HG03469 (cell line): Measurements from ENCODE around the gene NOXO1.
"Not testable (repeated sequence)": the region's sequence is repeated elsewhere in the genome, so short reads cannot be mapped to it uniquely, and the experiment has no call there.

Experiments used
- ATAC-seq: cut with Tn5 transposase; IDR thresholded peaks from one replicate; pipeline ENCODE4 v1.9.1; 2021; ENCODE audit warnings: mild to moderate bottlenecking, moderate library complexity, moderate number of reproducible peaks; ENCODE audit not compliant: unreplicated experiment

The NOXO1 gene

GRCh38 chr16:2011726-2012125, 30.5 kb upstream of the NOXO1 start:
- ATAC-seq, result not testable (repeated sequence)

- peak; percentile 39 for ATAC-seq
These were observed 28.7 kb upstream of the NOXO1 start, which contains the start of gene ZNF598 for GRCh38 chr16:2009791-2010510. Gene ZNF598, minus strand, starts transcription at chr16:2009821.

DNA sequence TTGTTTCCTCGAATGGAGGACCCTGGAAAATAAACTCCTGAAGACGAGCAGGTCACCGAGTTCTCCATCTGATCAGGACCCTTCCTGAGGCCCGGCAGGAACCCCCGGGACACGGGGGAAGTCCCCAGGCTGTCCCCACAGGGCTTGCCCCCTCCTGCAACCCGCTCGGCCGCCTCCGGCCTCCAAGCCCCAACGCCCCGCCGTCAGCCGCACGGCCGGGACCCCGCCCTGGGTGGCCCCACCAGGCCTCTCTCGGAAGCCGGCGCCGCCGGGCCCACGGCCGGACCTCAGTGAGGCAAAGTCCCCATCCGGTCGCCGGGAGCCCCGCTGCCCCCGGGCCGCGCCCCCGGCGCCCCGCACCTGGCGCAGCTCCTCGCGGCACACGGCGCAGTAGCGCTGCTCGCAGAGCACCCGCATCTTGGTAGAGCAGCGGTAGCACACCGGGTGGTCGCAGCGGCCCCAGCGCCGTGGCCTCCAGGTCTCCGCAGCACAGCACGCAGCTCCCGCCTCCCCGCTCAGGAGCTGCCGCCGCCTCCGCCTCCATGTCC, 28.0 kb upstream of the NOXO1 start:
- peak; percentile 27 for ATAC-seq

GRCh38 chr16:2008631-2009163, 27.4 kb upstream of the NOXO1 start:
- ATAC-seq, result no peak

DNA sequence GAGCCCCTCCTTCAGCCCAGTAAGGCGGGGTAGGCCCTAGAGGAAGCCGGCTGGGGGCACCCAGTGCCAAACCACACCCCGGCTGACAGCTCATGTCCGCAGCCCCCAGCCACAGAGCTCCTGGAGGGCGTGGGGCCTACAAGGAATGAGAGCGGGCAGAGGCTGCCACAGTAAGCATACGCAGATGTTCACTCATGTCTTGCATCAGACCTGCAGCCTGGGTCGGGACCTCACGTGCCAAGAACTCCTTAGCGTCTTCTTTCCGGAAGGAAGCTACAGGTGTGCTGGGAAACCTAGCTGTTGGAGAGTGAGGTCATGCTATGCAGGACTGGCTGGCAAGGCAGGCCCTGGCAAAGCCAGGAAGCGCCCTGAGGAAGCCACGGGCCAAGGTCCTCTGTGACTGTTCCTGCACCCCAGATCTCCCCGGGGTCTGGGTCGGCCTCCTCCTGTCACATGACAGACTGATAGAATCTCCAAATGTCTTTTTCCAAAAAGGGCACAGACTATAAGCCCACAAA, 26.8 kb upstream of the NOXO1 start:
- no peak for ATAC-seq

DNA sequence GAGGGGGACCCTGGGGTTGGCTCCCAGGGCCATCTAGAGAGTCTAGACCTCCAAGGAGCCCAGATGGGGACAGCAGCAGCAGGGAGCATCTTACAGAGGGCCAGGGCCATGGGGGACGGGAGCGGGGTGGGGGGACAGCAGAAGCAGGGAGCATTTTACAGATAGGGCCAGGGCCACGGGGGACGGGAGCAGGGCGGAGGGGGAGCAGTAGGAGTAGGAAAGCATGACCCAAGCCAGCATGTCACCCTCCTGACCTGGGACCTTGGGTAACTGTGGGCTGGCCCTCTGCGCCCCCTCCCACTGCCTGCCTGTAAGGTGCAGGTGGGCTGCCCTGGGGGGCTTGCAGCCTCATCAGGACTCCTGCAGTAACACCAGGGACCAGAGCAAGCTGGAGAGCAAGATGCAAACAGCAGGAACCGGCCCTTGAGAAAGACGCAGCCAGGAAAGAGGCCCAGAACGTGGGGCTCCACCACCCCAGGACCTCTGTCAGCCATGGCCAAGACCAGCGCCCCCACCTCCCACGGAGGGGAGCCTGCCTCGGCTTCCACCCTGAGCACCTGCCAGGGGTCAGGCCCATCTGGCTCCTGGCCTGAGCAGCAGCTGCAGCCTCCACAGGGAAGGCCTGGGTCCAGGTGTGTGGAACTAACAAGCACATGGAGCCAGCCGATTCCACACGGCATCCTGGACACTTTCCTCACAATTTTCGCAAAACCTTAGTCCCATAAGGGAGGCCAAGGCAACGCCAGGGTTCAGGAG, 26.0 kb upstream of the NOXO1 start:
- ATAC-seq, result no peak

- ATAC-seq, result no peak
These were observed 25.0 kb upstream of the NOXO1 start for GRCh38 chr16:2006317-2006716.

GRCh38 chr16:2005646-2006045, 24.4 kb upstream of the NOXO1 start:
- no peak for ATAC-seq

GRCh38 chr16:2004795-2005517, 23.7 kb upstream of the NOXO1 start:
- no peak for ATAC-seq

DNA sequence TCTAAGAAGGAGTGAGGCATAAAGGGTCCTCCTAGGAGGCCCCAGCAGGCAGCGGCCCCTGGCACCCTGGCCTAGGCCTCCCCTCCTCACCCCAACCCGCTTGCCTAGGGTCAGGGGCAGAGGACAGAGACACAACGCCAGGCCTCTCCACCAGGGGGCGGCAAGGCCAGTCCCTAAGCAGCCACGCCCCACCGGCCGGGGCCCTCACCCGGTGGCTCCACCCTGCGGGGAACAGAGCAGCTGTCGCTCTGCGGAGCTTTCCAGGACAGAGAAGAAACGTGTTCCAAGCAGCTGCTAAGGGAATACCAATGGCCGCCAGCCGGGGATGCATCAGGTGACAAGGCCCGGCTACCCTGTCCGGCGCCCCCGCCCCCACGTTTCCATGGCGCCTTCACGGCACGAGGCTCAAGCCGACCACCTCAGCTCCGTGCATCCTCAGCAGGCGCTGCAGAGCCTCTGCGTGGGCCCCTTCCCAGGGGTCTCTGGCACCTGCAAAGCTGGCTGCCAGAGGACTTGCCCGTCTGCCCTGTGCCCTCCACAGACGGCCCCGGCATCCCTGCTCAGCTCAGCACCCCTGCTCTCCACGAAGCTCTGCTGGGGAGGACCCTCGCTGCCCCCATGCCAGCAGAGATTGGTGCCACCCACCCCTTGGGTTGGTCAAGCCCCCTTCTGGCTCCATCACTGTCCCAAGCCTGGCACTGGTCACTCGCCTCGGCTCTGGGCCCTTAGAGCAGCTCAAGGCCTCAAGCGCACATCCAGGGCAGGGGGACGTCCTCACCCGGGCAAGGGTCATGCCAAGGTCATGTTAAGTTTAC, 22.8 kb upstream of the NOXO1 start:
- no peak for ATAC-seq

GRCh38 chr16:2003231-2003826, 22.1 kb upstream of the NOXO1 start:
- no peak for ATAC-seq

DNA sequence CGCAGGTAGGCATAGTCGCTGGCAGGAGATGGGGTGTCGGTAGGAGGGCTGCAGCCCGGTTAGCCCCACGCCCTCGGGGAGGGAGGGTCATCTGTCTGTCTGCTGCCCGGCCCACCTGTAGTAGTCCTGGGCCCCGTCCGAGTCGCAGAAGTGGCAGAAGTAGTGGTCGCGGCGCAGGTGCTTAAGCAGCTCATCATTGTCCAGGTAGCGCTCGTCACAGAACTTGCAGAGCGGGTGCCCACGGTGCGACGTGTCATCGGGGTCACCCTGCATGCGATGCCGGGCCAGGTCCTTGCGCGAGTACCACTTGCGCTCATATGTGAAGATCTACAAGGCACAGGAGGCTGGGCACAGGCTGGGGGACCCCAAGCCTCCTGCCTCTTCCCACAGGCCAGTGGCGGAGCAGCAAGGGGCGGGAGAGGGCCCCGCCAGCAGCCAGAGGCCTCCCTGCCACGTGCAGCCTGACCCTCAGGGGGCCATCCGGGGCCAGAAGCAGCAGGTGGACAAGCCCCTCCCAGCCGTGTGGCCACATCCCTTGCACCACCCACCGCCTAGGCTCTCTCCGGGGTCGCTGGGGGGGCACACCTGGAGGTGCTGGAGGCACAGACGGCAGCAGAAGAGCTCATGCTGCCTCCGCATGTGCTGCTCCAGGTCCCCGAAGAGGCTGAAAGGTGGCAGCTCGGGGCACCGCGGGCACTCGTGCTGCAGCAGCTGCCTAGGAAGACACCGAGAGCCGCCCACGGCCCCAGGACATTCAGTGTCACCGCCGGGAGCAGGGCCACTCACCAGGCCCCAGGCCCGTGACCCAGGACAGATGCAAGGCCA, 21.3 kb upstream of the NOXO1 start:
- ATAC-seq, result no peak

DNA sequence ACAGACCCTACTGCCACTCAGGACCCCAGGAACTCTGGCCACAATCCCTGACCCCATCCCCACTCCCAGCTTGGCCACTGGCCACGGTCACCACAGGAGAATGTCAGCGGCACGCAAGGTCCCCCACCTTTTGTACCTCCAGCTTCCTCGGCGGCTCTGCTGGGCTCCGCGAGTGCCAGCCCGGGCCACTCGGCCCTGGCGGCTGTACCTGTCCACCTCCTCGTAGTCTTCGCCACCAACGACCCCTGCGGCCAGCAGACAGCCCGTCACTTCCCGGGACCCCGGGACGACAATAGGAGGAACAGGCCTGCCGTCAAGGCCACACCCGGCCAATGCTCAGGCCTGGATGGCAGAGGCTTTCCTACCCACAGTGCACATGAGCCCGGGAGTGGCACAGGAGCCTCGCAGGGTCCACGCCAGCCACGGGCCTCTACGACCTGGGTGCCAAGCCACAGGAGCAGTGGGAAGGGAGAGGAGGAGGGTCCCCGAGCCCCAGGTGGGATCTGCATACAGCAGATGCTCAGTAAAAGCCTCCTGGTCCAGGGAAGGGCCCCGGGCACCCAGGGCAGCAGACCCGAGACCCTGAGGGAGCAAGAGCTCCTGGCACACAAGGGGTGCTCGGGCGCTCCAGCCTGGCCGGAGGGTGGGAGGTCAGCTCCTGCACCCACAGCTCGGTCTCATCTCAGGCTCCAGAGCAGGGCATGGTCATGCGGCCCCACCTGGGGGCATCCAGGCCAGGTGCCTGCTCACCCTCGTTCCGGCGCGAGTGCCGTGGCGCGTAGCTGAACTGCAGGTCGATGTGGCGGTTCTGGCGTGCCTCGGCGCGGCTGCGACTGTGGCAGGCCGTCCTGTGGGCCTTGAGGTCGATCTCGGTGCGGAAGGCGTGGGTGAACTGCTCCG, 20.4 kb upstream of the NOXO1 start:
- no peak for ATAC-seq

GRCh38 chr16:2001035-2001434, 19.8 kb upstream of the NOXO1 start:
- ATAC-seq, result no peak

DNA sequence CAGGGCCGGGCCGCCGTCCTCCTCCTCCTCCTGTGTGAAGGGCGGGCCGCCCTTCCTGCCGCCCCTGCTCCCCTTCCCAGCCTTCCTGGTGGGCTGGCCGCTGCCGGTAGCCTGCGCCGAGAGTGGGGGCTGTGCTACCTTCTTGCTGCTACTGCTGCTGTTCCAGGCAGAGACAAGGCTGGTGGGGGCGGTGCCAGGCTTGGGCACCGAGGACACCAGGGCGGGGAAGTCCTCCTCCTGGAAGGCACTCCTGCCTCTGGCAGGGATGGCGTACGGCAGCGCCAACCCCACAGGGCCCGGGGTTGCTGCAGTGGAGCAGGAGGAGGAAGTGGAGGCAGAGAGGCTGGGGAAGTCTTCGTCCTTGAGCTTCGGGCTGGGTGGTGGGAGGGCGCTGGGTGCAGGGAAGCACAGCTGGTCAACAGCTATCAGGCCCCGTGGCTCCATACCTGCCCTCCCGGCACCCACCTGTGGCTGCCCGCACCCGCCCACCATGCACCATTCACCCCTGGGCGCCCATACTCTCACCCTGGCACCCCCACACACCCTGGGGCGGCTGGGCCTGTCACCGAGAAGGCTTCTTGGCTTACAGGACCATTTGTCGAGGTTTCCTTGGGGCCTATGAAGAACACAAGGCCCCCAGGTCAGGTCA, 18.7 kb upstream of the NOXO1 start:
- ATAC-seq, result no peak

DNA sequence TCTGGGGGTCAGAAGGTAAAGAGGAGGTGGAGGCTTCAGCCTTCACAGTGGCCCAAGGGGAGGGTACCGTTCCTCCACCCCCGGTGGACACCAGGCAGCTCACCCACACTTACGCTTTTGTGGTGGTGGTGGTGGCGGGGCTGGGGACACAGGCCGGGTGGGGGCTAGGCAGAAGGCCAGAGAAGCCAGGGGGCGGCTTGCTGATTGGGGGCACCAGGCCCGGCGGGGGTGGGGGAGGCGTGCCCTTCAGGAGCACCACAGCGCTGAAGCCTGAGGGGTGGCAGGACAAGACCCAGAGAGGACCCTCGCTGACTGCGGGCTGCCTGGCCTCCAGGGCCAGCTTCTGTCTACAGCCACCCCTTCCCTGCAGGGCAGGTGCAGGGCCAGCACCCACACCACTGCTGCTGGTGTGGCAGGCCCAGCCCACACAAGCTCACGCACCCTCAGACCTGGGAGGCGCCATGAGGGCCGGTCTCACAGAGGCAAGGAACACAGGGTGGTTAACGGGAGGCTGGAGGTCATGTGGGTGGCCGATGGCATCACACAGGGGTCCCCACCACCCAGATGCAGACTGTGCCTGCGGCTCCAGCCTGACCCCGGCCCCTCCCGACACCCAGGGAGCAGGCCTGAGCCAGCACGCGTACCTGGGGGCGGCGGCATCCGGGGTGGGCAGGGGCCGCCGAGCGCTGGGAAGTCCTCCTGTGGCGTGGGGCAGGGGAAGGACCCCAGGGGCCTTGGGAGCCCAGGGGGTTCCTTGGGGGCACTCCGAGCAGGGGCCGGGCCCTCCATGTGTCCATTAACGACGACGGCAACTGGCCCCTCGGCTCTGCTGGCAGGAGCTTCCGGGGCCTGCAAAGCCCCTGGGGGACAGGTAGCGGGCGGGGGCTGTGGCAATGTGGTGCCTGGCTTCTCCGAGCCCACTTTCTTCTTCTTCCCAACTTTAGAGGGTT, 17.9 kb upstream of the NOXO1 start:
- ATAC-seq, result no peak
